CD4-positive, alpha-beta T cell treated with Interferon gamma for 1 hour (primary cell): ENCODE measurements around the gene MBNL1.

Source experiments
- DNase-seq: peaks from one replicate; pipeline ENCODE4 v3.0.0-alpha.2; 2020

The MBNL1 gene

GRCh38 chr3:152299249-152299976, 30.7 kb downstream of the MBNL1 start:
- peak; percentile 60 for DNase-seq

GRCh38 chr3:152300029-152300731, 31.5 kb downstream of the MBNL1 start:
- DNase-seq: no peak

GRCh38 chr3:152301745-152302181, 33.0 kb downstream of the MBNL1 start:
- DNase-seq: no peak

GRCh38 chr3:152302521-152303021, 33.8 kb downstream of the MBNL1 start:
- no peak for DNase-seq

- no peak for DNase-seq
Observed at GRCh38 chr3:152304160-152304559, 35.4 kb downstream of the MBNL1 start.

GRCh38 chr3:152305075-152305474, 36.3 kb downstream of the MBNL1 start:
- no peak for DNase-seq

GRCh38 chr3:152307829-152308474, 39.2 kb downstream of the MBNL1 start:
- DNase-seq: no peak

GRCh38 chr3:152308475-152308844, 39.7 kb downstream of the MBNL1 start:
- DNase-seq: no peak

GRCh38 chr3:152309031-152309430, 40.3 kb downstream of the MBNL1 start:
- no peak for DNase-seq

GRCh38 chr3:152309535-152310307, 41.0 kb downstream of the MBNL1 start:
- DNase-seq: no peak

GRCh38 chr3:152313430-152313829, 44.7 kb downstream of the MBNL1 start:
- no peak for DNase-seq

- no peak for DNase-seq
Observed at GRCh38 chr3:152313914-152314313, 45.2 kb downstream of the MBNL1 start.

GRCh38 chr3:152314677-152315353, 46.1 kb downstream of the MBNL1 start:
- no peak for DNase-seq

GRCh38 chr3:152315623-152316022, 46.9 kb downstream of the MBNL1 start:
- no peak for DNase-seq

GRCh38 chr3:152316318-152316717, 47.6 kb downstream of the MBNL1 start:
- no peak for DNase-seq

- DNase-seq: no peak
Observed at GRCh38 chr3:152317184-152317583, 48.5 kb downstream of the MBNL1 start.

- no peak for DNase-seq
Observed at GRCh38 chr3:152317956-152318355, 49.2 kb downstream of the MBNL1 start.

GRCh38 chr3:152318512-152318911, 49.8 kb downstream of the MBNL1 start:
- no peak for DNase-seq

- no peak for DNase-seq
Observed at GRCh38 chr3:152319256-152319655, 50.5 kb downstream of the MBNL1 start.

GRCh38 chr3:152319831-152320617, 51.3 kb downstream of the MBNL1 start:
- DNase-seq: no peak

- DNase-seq: no peak
Observed at GRCh38 chr3:152321200-152321954, 52.6 kb downstream of the MBNL1 start.
